Measurements from ENCODE around the gene IGF2R.

DNA sequence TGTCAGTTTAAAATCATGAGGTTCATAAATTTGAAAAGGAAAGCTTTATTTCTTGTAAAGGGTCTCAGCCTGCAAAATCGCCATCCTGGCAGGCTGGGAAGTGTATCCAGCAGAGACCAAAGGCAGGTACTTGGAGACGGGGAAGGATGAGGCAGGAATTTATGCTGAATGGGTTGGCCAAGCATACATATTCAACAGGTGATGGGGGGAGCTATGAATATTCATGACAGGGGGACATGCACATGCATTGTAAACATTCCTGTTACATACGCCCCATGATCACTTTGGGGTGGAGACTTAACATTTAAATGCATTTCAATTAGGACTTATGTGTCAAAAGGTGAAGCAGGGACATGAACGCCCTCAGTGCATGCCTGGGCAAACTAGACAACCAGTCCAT lies 142.9 kb downstream of the IGF2R start:
- TF ChIP-seq, protein P1, sequence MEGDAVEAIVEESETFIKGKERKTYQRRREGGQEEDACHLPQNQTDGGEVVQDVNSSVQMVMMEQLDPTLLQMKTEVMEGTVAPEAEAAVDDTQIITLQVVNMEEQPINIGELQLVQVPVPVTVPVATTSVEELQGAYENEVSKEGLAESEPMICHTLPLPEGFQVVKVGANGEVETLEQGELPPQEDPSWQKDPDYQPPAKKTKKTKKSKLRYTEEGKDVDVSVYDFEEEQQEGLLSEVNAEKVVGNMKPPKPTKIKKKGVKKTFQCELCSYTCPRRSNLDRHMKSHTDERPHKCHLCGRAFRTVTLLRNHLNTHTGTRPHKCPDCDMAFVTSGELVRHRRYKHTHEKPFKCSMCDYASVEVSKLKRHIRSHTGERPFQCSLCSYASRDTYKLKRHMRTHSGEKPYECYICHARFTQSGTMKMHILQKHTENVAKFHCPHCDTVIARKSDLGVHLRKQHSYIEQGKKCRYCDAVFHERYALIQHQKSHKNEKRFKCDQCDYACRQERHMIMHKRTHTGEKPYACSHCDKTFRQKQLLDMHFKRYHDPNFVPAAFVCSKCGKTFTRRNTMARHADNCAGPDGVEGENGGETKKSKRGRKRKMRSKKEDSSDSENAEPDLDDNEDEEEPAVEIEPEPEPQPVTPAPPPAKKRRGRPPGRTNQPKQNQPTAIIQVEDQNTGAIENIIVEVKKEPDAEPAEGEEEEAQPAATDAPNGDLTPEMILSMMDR (IDR thresholded peaks at IDR 0.05), result no peak
- TF ChIP-seq, protein P2, sequence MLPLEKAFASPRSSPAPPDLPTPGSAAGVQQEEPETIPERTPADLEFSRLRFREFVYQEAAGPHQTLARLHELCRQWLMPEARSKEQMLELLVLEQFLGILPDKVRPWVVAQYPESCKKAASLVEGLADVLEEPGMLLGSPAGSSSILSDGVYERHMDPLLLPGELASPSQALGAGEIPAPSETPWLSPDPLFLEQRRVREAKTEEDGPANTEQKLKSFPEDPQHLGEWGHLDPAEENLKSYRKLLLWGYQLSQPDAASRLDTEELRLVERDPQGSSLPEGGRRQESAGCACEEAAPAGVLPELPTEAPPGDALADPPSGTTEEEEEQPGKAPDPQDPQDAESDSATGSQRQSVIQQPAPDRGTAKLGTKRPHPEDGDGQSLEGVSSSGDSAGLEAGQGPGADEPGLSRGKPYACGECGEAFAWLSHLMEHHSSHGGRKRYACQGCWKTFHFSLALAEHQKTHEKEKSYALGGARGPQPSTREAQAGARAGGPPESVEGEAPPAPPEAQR (CRISPR knock-in tag; IDR thresholded peaks at IDR 0.05), result no peak
- TF ChIP-seq ZNF121 (CRISPR knock-in tag; IDR thresholded peaks at IDR 0.05), result no peak
- TF ChIP-seq, protein P3, sequence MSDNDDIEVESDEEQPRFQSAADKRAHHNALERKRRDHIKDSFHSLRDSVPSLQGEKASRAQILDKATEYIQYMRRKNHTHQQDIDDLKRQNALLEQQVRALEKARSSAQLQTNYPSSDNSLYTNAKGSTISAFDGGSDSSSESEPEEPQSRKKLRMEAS (CRISPR knock-in tag; IDR thresholded peaks at IDR 0.05), result no peak
- TF ChIP-seq, protein P4, sequence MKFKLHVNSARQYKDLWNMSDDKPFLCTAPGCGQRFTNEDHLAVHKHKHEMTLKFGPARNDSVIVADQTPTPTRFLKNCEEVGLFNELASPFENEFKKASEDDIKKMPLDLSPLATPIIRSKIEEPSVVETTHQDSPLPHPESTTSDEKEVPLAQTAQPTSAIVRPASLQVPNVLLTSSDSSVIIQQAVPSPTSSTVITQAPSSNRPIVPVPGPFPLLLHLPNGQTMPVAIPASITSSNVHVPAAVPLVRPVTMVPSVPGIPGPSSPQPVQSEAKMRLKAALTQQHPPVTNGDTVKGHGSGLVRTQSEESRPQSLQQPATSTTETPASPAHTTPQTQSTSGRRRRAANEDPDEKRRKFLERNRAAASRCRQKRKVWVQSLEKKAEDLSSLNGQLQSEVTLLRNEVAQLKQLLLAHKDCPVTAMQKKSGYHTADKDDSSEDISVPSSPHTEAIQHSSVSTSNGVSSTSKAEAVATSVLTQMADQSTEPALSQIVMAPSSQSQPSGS (CRISPR knock-in tag; IDR thresholded peaks at IDR 0.05; ENCODE audit: borderline replicate concordance, low read depth), result no peak
- TF ChIP-seq ZNF317 (CRISPR knock-in tag; IDR thresholded peaks at IDR 0.05; ENCODE audit: borderline replicate concordance, low read depth), result no peak
- no peak for TF ChIP-seq ETV6 (CRISPR knock-in tag; IDR thresholded peaks at IDR 0.05)
- no peak for TF ChIP-seq JUN (CRISPR knock-in tag; IDR thresholded peaks at IDR 0.05)
- TF ChIP-seq, protein P5, sequence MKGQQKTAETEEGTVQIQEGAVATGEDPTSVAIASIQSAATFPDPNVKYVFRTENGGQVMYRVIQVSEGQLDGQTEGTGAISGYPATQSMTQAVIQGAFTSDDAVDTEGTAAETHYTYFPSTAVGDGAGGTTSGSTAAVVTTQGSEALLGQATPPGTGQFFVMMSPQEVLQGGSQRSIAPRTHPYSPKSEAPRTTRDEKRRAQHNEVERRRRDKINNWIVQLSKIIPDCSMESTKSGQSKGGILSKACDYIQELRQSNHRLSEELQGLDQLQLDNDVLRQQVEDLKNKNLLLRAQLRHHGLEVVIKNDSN (CRISPR knock-in tag; IDR thresholded peaks at IDR 0.05), result no peak
- no peak for TF ChIP-seq CREB1 (CRISPR knock-in tag; IDR thresholded peaks at IDR 0.05)
